ENCODE measurements around the gene SSH2. TPM values are rescaled to one million over a fixed set of nuclear protein-coding genes. Genes with fewer than 3 reads are reported as not detected.

The SSH2 gene
- polyA plus RNA-seq, 1 of the 3 experiments (the other 2 are of a cell fraction): 8.8 TPM

- TF ChIP-seq NRF1 (IDR thresholded peaks at IDR 0.05; ENCODE audit: low read depth, low read length) (no peak), TAF1 (IDR thresholded peaks at IDR 0.05; ENCODE audit: borderline replicate concordance, low read depth, low read length) (no peak), MAX (IDR thresholded peaks at IDR 0.05; ENCODE audit: low read depth) (no peak), TEAD4 (IDR thresholded peaks at IDR 0.05; ENCODE audit: borderline replicate concordance, insufficient read depth) (no peak), GATA2 (CRISPR knock-in tag; IDR thresholded peaks at IDR 0.05) (no peak), SIN3A (IDR thresholded peaks at IDR 0.05; ENCODE audit: borderline replicate concordance, low read depth, low read length) (no peak), POLR2AphosphoS5 (IDR thresholded peaks at IDR 0.05; ENCODE audit: low read depth, low read length) (no peak), IRF3 (IDR thresholded peaks at IDR 0.05; ENCODE audit: low read depth, low read length) (no peak), MXI1 (IDR thresholded peaks at IDR 0.05; ENCODE audit: low read depth, low read length) (no peak), YY1 (IDR thresholded peaks at IDR 0.05; ENCODE audit: low read depth) (no peak), RXRA (IDR thresholded peaks at IDR 0.05; ENCODE audit: borderline replicate concordance, low read depth) (no peak), ELF1 (IDR thresholded peaks at IDR 0.05) (no peak), EP300 (IDR thresholded peaks at IDR 0.05; ENCODE audit: borderline replicate concordance in 1 of 2, low read depth in 1 of 2, low read length in 1 of 2) (no peak), ZBTB33 (IDR thresholded peaks at IDR 0.05; ENCODE audit: borderline replicate concordance, low read depth) (no peak), USF2 (IDR thresholded peaks at IDR 0.05; ENCODE audit: borderline replicate concordance, low read depth, low read length) (no peak), SMC3 (IDR thresholded peaks at IDR 0.05; ENCODE audit: low read depth, low read length) (no peak), FOXJ3 (CRISPR knock-in tag; IDR thresholded peaks at IDR 0.05) (no peak)
- 95% methylated on average over 4 of the region's 4 CpGs for WGBS (ENCODE audit: low lambda C conversion rate)
- ChIA-PET POLR2A (interaction anchor here (0.6 kb wide), 1 partner anchor 409 kb away, joined by 3 read pairs; no protein-coding TSS in a partner anchor), CTCF (interaction anchor here (0.7 to 1.7 kb wide), 3 partner anchors 48 to 92 kb away, joined by 3 to 5 read pairs (median 5); no protein-coding TSS in a partner anchor)
- Histone ChIP-seq H3K9ac (no peak overlapping the region), H2AFZ (ENCODE audit: low read depth) (no peak overlapping the region), H3F3A (replicated peaks; ENCODE audit: insufficient read depth) (peaks cover 13% of the 10 kb centered on the region), H3K36me3 (replicated peaks in 1 of 2; ENCODE audit: control insufficient read depth in 1 of 2, insufficient read depth in 2 of 2, low read length in 1 of 2) (peaks cover 0 to 14% of the 10 kb centered on the region in 2 experiments), H3K79me2 (ENCODE audit: insufficient read depth) (peaks cover 14% of the 10 kb centered on the region; the same call in 1 of the 2 replicates), H3K27ac (ENCODE audit: low read depth in 2 of 2, low read length in 1 of 2) (peak overlapping the region in 1 of 2 experiments; percentile 97; a peak in 2 of 4 replicates), H3K4me1 (ENCODE audit: control insufficient read depth in 1 of 2, insufficient read depth in 2 of 2, low read depth in 1 of 2, low read length in 1 of 2) (peaks cover 25 to 47% of the 10 kb centered on the region in 2 experiments; a peak in 3 of 4 replicates), H3K4me2 (no peak overlapping the region), H3K9me2 (no peaks in the 10 kb centered on the region), H3K27me3 (ENCODE audit: insufficient read depth) (no peaks in the 10 kb centered on the region), H4K20me1 (ENCODE audit: insufficient read depth) (no peaks in the 10 kb centered on the region), H3K9me3 (no peaks in the 10 kb centered on the region), H3K4me3 (ENCODE audit: low read depth in 2 of 2, low read length in 1 of 2) (no peak overlapping the region)
- DNase-seq: no peak
These were observed 198.5 kb downstream of the SSH2 start for GRCh38 chr17:29731589-29731929.

All from SK-N-SH (cell line).